Measurements from ENCODE around the gene RBAK.
"Not testable (repeated sequence)": the region's sequence is repeated elsewhere in the genome, so short reads cannot be mapped to it uniquely, and the experiment has no call there.

- TF ChIP-seq EP300 (IDR thresholded peaks at IDR 0.05); POLR2A (IDR thresholded peaks at IDR 0.05; ENCODE audit: low read length); SREBF2 (IDR thresholded peaks at IDR 0.05); CBX2 (IDR thresholded peaks at IDR 0.05; ENCODE audit: borderline replicate concordance, low read depth); HDAC2 (IDR thresholded peaks at IDR 0.05); CTCF (IDR thresholded peaks at IDR 0.05); RCOR1 (IDR thresholded peaks at IDR 0.05; ENCODE audit: low read depth, low read length); ZFP36 (IDR thresholded peaks at IDR 0.05; ENCODE audit: borderline replicate concordance, partially characterized antibody): not testable (repeated sequence)
- TF ChIP-seq, protein P1, sequence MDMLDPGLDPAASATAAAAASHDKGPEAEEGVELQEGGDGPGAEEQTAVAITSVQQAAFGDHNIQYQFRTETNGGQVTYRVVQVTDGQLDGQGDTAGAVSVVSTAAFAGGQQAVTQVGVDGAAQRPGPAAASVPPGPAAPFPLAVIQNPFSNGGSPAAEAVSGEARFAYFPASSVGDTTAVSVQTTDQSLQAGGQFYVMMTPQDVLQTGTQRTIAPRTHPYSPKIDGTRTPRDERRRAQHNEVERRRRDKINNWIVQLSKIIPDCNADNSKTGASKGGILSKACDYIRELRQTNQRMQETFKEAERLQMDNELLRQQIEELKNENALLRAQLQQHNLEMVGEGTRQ (IDR thresholded peaks at IDR 0.05), result not testable (repeated sequence)
- TF ChIP-seq, protein P2, sequence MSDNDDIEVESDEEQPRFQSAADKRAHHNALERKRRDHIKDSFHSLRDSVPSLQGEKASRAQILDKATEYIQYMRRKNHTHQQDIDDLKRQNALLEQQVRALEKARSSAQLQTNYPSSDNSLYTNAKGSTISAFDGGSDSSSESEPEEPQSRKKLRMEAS (IDR thresholded peaks at IDR 0.05), result not testable (repeated sequence)
- TF ChIP-seq, protein P3, sequence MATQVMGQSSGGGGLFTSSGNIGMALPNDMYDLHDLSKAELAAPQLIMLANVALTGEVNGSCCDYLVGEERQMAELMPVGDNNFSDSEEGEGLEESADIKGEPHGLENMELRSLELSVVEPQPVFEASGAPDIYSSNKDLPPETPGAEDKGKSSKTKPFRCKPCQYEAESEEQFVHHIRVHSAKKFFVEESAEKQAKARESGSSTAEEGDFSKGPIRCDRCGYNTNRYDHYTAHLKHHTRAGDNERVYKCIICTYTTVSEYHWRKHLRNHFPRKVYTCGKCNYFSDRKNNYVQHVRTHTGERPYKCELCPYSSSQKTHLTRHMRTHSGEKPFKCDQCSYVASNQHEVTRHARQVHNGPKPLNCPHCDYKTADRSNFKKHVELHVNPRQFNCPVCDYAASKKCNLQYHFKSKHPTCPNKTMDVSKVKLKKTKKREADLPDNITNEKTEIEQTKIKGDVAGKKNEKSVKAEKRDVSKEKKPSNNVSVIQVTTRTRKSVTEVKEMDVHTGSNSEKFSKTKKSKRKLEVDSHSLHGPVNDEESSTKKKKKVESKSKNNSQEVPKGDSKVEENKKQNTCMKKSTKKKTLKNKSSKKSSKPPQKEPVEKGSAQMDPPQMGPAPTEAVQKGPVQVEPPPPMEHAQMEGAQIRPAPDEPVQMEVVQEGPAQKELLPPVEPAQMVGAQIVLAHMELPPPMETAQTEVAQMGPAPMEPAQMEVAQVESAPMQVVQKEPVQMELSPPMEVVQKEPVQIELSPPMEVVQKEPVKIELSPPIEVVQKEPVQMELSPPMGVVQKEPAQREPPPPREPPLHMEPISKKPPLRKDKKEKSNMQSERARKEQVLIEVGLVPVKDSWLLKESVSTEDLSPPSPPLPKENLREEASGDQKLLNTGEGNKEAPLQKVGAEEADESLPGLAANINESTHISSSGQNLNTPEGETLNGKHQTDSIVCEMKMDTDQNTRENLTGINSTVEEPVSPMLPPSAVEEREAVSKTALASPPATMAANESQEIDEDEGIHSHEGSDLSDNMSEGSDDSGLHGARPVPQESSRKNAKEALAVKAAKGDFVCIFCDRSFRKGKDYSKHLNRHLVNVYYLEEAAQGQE (IDR thresholded peaks at IDR 0.05), result not testable (repeated sequence)
Measured at GRCh38 chr7:5023626-5024025, 22.0 kb upstream of the RBAK start.
